ENCODE results near the gene ATXN7L3.

The ATXN7L3 gene

DNA sequence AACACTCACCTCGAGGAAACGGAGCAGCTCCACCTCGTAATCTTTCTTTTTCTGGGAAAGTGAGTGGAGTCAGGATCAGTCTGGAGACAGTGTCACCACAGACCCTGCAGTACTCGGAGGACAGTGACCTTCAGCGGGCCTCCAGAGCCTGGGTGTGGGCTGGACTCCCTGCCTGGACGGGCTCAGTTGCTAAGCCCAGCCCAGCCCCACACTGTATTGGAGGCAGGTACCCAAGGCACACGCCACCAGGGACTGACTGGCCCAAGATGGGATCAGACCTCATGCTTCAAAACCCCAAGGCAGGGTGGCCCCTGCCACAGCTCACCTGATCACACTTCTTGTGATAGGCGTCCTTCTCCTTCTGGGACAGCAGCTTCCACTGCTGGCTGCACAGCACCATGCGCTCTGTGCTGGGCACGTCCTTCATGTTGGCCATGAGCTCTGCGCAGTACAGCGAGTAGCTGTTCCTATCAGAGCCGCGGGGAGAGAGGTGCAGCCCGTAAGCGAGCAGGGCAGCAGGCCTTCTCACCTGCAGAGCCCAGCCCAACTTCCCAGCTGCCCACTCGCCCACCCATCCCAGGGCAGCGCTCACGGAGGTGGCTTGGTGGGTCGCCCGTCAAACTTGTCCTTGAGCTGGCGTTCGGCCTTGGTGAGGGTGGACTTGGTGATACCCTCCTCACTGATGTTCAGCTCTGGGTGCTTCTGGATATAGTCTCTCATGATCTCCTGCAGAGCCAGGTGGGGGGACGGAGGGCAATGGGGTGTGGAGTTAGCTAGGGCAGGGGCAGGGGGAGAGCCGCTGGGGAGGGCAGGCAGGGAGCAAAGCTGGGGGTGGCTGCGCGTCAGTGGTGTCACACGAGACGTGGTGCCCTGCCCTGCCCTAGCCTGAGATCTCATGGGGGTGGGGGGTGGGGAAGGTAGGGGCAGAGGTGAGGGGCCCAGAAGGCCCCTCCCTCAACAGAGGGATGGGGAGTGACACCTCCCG is 11.9 kb upstream of the ATXN7L3 start:
- ATAC-seq = no peak
- TF ChIP-seq ZC3H10 (CRISPR knock-in tag; IDR thresholded peaks at IDR 0.05) = no peak
- TF ChIP-seq OSR1 (CRISPR knock-in tag; IDR thresholded peaks at IDR 0.05) = no peak
- no peak for TF ChIP-seq RARB (CRISPR knock-in tag; IDR thresholded peaks at IDR 0.05)
- no peak for TF ChIP-seq TOX (CRISPR knock-in tag; IDR thresholded peaks at IDR 0.05; ENCODE audit: borderline replicate concordance)
- no peak for TF ChIP-seq ZFP30 (CRISPR knock-in tag; IDR thresholded peaks at IDR 0.05)
- TF ChIP-seq ARNTL (CRISPR knock-in tag; IDR thresholded peaks at IDR 0.05; ENCODE audit: borderline replicate concordance, low read depth) = no peak
- TF ChIP-seq BACH2 (CRISPR knock-in tag; IDR thresholded peaks at IDR 0.05; ENCODE audit: borderline replicate concordance) = no peak
- no peak for TF ChIP-seq ZNF70 (CRISPR knock-in tag; IDR thresholded peaks at IDR 0.05)
- no peak for TF ChIP-seq ZFP3 (CRISPR knock-in tag; IDR thresholded peaks at IDR 0.05)

DNA sequence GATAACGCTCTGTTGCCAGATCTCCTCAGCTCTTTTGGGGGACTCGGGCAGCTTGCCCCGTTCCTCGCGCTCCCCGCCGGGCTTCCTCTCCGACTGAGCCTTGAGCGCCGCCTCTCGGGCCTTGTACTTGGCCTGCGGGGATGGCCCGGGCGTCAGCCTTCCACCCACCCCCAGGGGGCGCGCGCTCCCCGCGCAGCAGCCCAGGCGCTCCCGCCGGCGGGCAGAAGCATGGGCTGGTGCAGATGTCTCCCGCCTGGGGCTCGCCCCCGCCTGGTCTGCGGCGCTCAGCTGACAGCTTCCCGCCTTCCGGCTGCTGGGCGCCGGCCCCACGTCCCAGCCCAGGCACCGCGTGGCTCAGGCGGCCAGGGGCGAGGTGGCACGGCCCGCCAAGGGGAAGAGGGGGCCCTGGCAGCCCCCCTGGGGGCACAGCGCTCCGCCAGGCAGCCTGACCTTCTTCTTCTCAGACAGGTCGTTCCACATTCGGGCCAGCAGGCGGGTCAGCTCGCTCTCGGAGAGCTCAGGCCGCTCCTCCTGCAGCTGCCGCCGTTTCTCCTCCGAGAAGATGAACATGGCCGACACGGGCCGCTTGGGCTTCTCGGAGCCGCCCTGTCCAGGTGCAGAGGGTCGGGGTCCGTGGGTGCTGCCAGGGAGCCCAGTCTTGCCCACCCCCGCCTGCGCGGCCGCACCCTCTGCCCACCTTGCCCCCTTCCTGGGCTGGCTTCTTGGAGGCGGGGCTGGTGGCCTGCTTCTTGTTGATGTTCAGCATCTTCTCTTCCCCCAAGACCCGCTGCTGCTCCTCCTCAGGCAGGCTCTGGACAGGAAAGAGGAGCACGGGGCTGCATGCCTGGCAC is 10.9 kb upstream of the ATXN7L3 start:
- TF ChIP-seq ZNF70 (CRISPR knock-in tag; IDR thresholded peaks at IDR 0.05) = no peak
- TF ChIP-seq, protein P1, sequence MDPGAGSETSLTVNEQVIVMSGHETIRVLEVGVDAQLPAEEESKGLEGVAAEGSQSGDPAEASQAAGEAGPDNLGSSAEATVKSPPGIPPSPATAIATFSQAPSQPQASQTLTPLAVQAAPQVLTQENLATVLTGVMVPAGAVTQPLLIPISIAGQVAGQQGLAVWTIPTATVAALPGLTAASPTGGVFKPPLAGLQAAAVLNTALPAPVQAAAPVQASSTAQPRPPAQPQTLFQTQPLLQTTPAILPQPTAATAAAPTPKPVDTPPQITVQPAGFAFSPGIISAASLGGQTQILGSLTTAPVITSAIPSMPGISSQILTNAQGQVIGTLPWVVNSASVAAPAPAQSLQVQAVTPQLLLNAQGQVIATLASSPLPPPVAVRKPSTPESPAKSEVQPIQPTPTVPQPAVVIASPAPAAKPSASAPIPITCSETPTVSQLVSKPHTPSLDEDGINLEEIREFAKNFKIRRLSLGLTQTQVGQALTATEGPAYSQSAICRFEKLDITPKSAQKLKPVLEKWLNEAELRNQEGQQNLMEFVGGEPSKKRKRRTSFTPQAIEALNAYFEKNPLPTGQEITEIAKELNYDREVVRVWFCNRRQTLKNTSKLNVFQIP (CRISPR knock-in tag; IDR thresholded peaks at IDR 0.05; ENCODE audit: borderline replicate concordance, low read depth) = no peak
- no peak for TF ChIP-seq ZNF565 (CRISPR knock-in tag; conservative IDR thresholded peaks at IDR 0.05; ENCODE audit: low read depth)
- TF ChIP-seq, protein P2, sequence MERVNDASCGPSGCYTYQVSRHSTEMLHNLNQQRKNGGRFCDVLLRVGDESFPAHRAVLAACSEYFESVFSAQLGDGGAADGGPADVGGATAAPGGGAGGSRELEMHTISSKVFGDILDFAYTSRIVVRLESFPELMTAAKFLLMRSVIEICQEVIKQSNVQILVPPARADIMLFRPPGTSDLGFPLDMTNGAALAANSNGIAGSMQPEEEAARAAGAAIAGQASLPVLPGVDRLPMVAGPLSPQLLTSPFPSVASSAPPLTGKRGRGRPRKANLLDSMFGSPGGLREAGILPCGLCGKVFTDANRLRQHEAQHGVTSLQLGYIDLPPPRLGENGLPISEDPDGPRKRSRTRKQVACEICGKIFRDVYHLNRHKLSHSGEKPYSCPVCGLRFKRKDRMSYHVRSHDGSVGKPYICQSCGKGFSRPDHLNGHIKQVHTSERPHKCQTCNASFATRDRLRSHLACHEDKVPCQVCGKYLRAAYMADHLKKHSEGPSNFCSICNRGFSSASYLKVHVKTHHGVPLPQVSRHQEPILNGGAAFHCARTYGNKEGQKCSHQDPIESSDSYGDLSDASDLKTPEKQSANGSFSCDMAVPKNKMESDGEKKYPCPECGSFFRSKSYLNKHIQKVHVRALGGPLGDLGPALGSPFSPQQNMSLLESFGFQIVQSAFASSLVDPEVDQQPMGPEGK (CRISPR knock-in tag; IDR thresholded peaks at IDR 0.05; ENCODE audit: borderline replicate concordance) = no peak
- TF ChIP-seq ZC3H10 (CRISPR knock-in tag; IDR thresholded peaks at IDR 0.05) = no peak
- TF ChIP-seq, protein P3, sequence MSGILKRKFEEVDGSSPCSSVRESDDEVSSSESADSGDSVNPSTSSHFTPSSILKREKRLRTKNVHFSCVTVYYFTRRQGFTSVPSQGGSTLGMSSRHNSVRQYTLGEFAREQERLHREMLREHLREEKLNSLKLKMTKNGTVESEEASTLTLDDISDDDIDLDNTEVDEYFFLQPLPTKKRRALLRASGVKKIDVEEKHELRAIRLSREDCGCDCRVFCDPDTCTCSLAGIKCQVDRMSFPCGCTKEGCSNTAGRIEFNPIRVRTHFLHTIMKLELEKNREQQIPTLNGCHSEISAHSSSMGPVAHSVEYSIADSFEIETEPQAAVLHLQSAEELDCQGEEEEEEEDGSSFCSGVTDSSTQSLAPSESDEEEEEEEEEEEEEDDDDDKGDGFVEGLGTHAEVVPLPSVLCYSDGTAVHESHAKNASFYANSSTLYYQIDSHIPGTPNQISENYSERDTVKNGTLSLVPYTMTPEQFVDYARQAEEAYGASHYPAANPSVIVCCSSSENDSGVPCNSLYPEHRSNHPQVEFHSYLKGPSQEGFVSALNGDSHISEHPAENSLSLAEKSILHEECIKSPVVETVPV (CRISPR knock-in tag; IDR thresholded peaks at IDR 0.05) = no peak
- TF ChIP-seq, protein P4, sequence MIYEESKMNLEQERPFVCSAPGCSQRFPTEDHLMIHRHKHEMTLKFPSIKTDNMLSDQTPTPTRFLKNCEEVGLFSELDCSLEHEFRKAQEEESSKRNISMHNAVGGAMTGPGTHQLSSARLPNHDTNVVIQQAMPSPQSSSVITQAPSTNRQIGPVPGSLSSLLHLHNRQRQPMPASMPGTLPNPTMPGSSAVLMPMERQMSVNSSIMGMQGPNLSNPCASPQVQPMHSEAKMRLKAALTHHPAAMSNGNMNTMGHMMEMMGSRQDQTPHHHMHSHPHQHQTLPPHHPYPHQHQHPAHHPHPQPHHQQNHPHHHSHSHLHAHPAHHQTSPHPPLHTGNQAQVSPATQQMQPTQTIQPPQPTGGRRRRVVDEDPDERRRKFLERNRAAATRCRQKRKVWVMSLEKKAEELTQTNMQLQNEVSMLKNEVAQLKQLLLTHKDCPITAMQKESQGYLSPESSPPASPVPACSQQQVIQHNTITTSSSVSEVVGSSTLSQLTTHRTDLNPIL (CRISPR knock-in tag; IDR thresholded peaks at IDR 0.05; ENCODE audit: low read depth) = no peak
- TF ChIP-seq ZFP3 (CRISPR knock-in tag; IDR thresholded peaks at IDR 0.05) = no peak
- TF ChIP-seq TCF4 (CRISPR knock-in tag; IDR thresholded peaks at IDR 0.05; ENCODE audit: borderline replicate concordance) = no peak
- no peak for TF ChIP-seq ESRRG (CRISPR knock-in tag; IDR thresholded peaks at IDR 0.05)
- no peak for TF ChIP-seq BACH2 (CRISPR knock-in tag; IDR thresholded peaks at IDR 0.05; ENCODE audit: borderline replicate concordance)
- ATAC-seq = peak; percentile 81

DNA sequence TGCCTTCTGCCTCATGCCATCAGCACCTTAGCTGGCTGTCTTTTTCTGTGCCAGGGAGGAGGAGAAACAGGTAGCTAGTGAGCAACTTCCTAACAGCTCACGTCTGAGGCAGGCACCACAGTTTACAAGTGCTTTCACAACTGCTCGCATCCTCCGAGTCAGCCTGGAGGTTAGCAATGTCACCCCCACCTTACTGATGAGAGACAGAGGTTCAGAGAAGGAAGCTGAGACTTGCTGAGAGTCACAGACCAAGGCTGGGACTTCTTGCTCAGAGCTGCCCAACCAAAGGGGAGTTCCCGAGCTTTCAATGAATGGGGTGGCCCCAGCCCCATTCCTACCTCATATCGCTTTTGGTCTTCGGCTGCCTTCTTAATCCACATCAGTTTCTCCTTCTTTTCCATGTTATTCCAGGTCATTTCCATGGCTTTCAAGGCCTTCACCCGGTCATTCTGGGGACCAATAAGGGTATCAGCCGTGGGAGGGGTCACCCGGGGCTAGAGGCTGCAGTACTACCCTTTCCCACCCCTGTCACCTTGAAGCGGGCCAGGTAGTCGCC is 10.2 kb upstream of the ATXN7L3 start:
- TF ChIP-seq ISL1 (CRISPR knock-in tag; IDR thresholded peaks at IDR 0.05) (no peak), TOX (CRISPR knock-in tag; IDR thresholded peaks at IDR 0.05; ENCODE audit: borderline replicate concordance) (no peak), ZFP3 (CRISPR knock-in tag; IDR thresholded peaks at IDR 0.05) (no peak), GLIS3 (CRISPR knock-in tag; IDR thresholded peaks at IDR 0.05) (no peak)
- TF ChIP-seq, protein P2 (CRISPR knock-in tag; IDR thresholded peaks at IDR 0.05; ENCODE audit: borderline replicate concordance) = no peak
- TF ChIP-seq, protein P3 (CRISPR knock-in tag; IDR thresholded peaks at IDR 0.05) = no peak
- no peak for ATAC-seq
